Neural progenitor cell (in vitro differentiated cells): ENCODE data around the gene POLR3A.

Source experiments
- CTCF ChIP-seq: fragments of 200-600 bp; sonication (generic); IDR thresholded peaks from 2 replicates; pipeline ENCODE4 v1.5.1; 2017; ENCODE audit warnings: antibody characterized with exemption, mild to moderate bottlenecking
- EZH2 ChIP-seq: fragments of 200-600 bp; sonication (generic); IDR thresholded peaks from 2 replicates; pipeline ENCODE4 v1.6.1; 2017; ENCODE audit warnings: antibody characterized with exemption, mild to moderate bottlenecking, moderate library complexity

- no peak for TF ChIP-seq CTCF
- no peak for TF ChIP-seq EZH2
Measured at GRCh38 chr10:77939561-77940001, 89.7 kb downstream of the POLR3A start.
